Loucy (cell line): ENCODE data around the gene TSPAN3.

Experiments
- H2AFZ ChIP-seq: fragments of 200-600 bp; sonication (generic); 2 replicates; pipeline ENCODE4 v1.6.0; 2016; ENCODE audit warnings: antibody characterized with exemption, mild to moderate bottlenecking, low read length, moderate library complexity
- H3F3A ChIP-seq: fragments of 200-600 bp; 2 replicates; pipeline ENCODE4 v1.6.0; 2016; ENCODE audit warnings: antibody characterized with exemption, low read depth, mild to moderate bottlenecking
- H3K27me3 ChIP-seq: fragments of 200-600 bp; sonication (generic); 2 replicates; pipeline ENCODE4 v1.6.1; 2014; ENCODE audit warnings: low read length, mild to moderate bottlenecking; ENCODE audit not compliant: insufficient read depth, poor library complexity, severe bottlenecking
- H3K36me3 ChIP-seq: fragments of 200-600 bp; sonication (generic); 2 replicates; pipeline ENCODE4 v1.6.1; 2016; ENCODE audit warnings: low read length; ENCODE audit not compliant: insufficient read depth
- H3K4me1 ChIP-seq: fragments of 200-600 bp; sonication (generic); 2 replicates; pipeline ENCODE4 v1.5.1; 2014; ENCODE audit warnings: low read length, mild to moderate bottlenecking; ENCODE audit not compliant: insufficient read depth, poor library complexity, severe bottlenecking
- H3K4me2 ChIP-seq: fragments of 200-600 bp; sonication (generic); 2 replicates; pipeline ENCODE4 v1.6.0; 2014; ENCODE audit warnings: antibody characterized with exemption, low read length, low read depth, mild to moderate bottlenecking; ENCODE audit not compliant: poor library complexity, severe bottlenecking
- H3K4me3 ChIP-seq: fragments of 200-600 bp; sonication (generic); 2 replicates; pipeline ENCODE4 v1.5.1; 2014; ENCODE audit warnings: low read length, mild to moderate bottlenecking, mixed read lengths; ENCODE audit not compliant: poor library complexity, severe bottlenecking
- H3K79me2 ChIP-seq: fragments of 200-600 bp; sonication (generic); 2 replicates; pipeline ENCODE4 v1.6.1; 2014; ENCODE audit warnings: low read length; ENCODE audit not compliant: insufficient read depth
- H3K9ac ChIP-seq: fragments of 200-600 bp; sonication (generic); 2 replicates; pipeline ENCODE4 v1.6.0; 2014; ENCODE audit warnings: mild to moderate bottlenecking, low read depth, low read length, moderate library complexity; ENCODE audit not compliant: poor library complexity, severe bottlenecking
- H3K9me2 ChIP-seq: fragments of 200-600 bp; sonication (generic); replicated peaks from 2 replicates; pipeline ENCODE4 v1.6.1; 2016; ENCODE audit warnings: low read depth, low read length, mixed read lengths
- H3K9me3 ChIP-seq: fragments of 200-600 bp; sonication (generic); 2 replicates; pipeline ENCODE4 v1.6.1; 2014; ENCODE audit warnings: mild to moderate bottlenecking, antibody characterized with exemption, low read length, low read depth; ENCODE audit not compliant: insufficient read depth
- H4K20me1 ChIP-seq: fragments of 200-600 bp; sonication (generic); 2 replicates; pipeline ENCODE4 v1.6.0; 2014; ENCODE audit warnings: antibody characterized with exemption, low read length, mild to moderate bottlenecking; ENCODE audit not compliant: insufficient read depth, poor library complexity, severe bottlenecking
- CTCF ChIP-seq: fragments of 200-600 bp; sonication (generic); conservative IDR thresholded peaks from 2 replicates; pipeline ENCODE4 v1.5.1; 2014; ENCODE audit warnings: mild to moderate bottlenecking, antibody characterized with exemption, low read length
- EZH2phosphoT487 ChIP-seq: fragments of 200-600 bp; IDR thresholded peaks from 2 replicates; pipeline ENCODE4 v1.6.1; 2018; ENCODE audit warnings: antibody characterized with exemption, mild to moderate bottlenecking, moderate library complexity, borderline replicate concordance

Gene TSPAN3

GRCh38 chr15:77097248-77097721 is 26.4 kb upstream of the TSPAN3 start:
- Histone ChIP-seq H3K79me2 (no peaks in the 10 kb centered on the region), H3K9me2 (no peaks in the 10 kb centered on the region), H4K20me1 (no peaks in the 10 kb centered on the region), H3F3A (no peaks in the 10 kb centered on the region), H3K36me3 (no peaks in the 10 kb centered on the region), H3K9me3 (no peaks in the 10 kb centered on the region), H3K4me2 (no peak overlapping the region), H3K9ac (no peak overlapping the region), H3K4me3 (no peak overlapping the region), H2AFZ (no peak overlapping the region), H3K4me1 (no peaks in the 10 kb centered on the region), H3K27me3 (no peaks in the 10 kb centered on the region)
- TF ChIP-seq CTCF (no peak), EZH2phosphoT487 (no peak)

GRCh38 chr15:77096541-77096940 is 25.6 kb upstream of the TSPAN3 start:
- Histone ChIP-seq H3K4me1 (no peaks in the 10 kb centered on the region), H2AFZ (no peak overlapping the region), H3K27me3 (no peaks in the 10 kb centered on the region), H4K20me1 (no peaks in the 10 kb centered on the region), H3K9me2 (no peaks in the 10 kb centered on the region), H3K4me3 (no peak overlapping the region), H3F3A (no peaks in the 10 kb centered on the region), H3K4me2 (no peak overlapping the region), H3K79me2 (no peaks in the 10 kb centered on the region), H3K9me3 (no peaks in the 10 kb centered on the region), H3K9ac (no peak overlapping the region), H3K36me3 (no peaks in the 10 kb centered on the region)
- TF ChIP-seq EZH2phosphoT487 (no peak), CTCF (no peak)

- Histone ChIP-seq H3F3A (no peaks in the 10 kb centered on the region), H3K79me2 (no peaks in the 10 kb centered on the region), H3K9ac (no peak overlapping the region), H3K36me3 (no peaks in the 10 kb centered on the region), H3K27me3 (no peaks in the 10 kb centered on the region), H3K4me3 (no peak overlapping the region), H4K20me1 (no peaks in the 10 kb centered on the region), H3K4me1 (no peaks in the 10 kb centered on the region), H3K4me2 (no peak overlapping the region), H2AFZ (no peak overlapping the region), H3K9me2 (no peaks in the 10 kb centered on the region), H3K9me3 (no peaks in the 10 kb centered on the region)
- no peak for TF ChIP-seq CTCF
- TF ChIP-seq EZH2phosphoT487 = no peak
Observed at GRCh38 chr15:77096138-77096537, 25.2 kb upstream of the TSPAN3 start.
